Measurements from ENCODE around the gene SPEN. TPM values are rescaled to one million over a fixed set of nuclear protein-coding genes. Genes with fewer than 3 reads are reported as not detected.
"Not testable (repeated sequence)": the region's sequence is repeated elsewhere in the genome, so short reads cannot be mapped to it uniquely, and the experiment has no call there.

SPEN gene
- total RNA-seq, 1 experiment from 2014 or later, result 46.4 TPM

DNA sequence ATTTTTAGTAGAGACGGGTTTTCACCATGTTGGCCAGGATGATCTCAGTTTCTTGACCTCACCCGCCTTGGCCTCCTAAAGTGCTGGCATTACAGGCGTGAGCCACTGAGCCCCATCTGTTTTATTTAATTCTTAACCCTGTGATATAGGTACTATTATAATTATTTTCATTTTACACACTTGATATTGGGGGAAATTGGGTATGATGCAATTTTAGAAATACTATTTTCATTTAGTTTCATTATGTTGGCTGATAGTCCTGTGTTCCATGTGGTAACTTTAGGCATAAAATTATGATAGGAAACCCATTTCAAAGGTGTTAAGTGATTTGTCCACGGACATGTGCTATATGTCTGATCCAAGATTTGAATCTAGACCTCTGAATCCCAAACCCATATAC, 61.1 kb downstream of the SPEN start:
- POLR2A ChIA-PET, result no interaction called here
- Mint-ChIP-seq H3K4me3 (ENCODE audit: unreplicated experiment) (no peak overlapping the region), H3K27ac (ENCODE audit: unreplicated experiment) (no peak overlapping the region), H3K36me3 (ENCODE audit: insufficient read depth, unreplicated experiment) (peaks cover 43% of the 10 kb centered on the region), H3K27me3 (ENCODE audit: insufficient read depth, unreplicated experiment) (no peaks in the 10 kb centered on the region), H3K4me1 (ENCODE audit: low read depth, unreplicated experiment) (no peaks in the 10 kb centered on the region), H3K9me3 (ENCODE audit: unreplicated experiment) (no peaks in the 10 kb centered on the region)
- TF ChIP-seq, protein P1, sequence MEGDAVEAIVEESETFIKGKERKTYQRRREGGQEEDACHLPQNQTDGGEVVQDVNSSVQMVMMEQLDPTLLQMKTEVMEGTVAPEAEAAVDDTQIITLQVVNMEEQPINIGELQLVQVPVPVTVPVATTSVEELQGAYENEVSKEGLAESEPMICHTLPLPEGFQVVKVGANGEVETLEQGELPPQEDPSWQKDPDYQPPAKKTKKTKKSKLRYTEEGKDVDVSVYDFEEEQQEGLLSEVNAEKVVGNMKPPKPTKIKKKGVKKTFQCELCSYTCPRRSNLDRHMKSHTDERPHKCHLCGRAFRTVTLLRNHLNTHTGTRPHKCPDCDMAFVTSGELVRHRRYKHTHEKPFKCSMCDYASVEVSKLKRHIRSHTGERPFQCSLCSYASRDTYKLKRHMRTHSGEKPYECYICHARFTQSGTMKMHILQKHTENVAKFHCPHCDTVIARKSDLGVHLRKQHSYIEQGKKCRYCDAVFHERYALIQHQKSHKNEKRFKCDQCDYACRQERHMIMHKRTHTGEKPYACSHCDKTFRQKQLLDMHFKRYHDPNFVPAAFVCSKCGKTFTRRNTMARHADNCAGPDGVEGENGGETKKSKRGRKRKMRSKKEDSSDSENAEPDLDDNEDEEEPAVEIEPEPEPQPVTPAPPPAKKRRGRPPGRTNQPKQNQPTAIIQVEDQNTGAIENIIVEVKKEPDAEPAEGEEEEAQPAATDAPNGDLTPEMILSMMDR (IDR thresholded peaks at IDR 0.05; ENCODE audit: insufficient read depth in 1 of 2, low read depth in 1 of 2, low read length in 1 of 2, severe bottlenecking in 1 of 2, unreplicated experiment in 1 of 2), result no peak
- Histone ChIP-seq H3K4me1 (no peaks in the 10 kb centered on the region), H3K36me3 (ENCODE audit: control insufficient read depth, insufficient read depth, low read length) (no peaks in the 10 kb centered on the region), H3K27me3 (replicated peaks; ENCODE audit: control insufficient read depth, insufficient read depth, low read length) (no peaks in the 10 kb centered on the region), H3K9me3 (no peaks in the 10 kb centered on the region), H3K4me3 (ENCODE audit: low read depth, low read length) (no peak overlapping the region)
- no peak for DNase-seq
- CTCF ChIA-PET, result no interaction called here
- intact Hi-C loops (cut with micrococcal nuclease; ENCODE audit: unreplicated experiment), result no loop called here
- BruUV-seq (replicated peaks), result no TSS peak

DNA sequence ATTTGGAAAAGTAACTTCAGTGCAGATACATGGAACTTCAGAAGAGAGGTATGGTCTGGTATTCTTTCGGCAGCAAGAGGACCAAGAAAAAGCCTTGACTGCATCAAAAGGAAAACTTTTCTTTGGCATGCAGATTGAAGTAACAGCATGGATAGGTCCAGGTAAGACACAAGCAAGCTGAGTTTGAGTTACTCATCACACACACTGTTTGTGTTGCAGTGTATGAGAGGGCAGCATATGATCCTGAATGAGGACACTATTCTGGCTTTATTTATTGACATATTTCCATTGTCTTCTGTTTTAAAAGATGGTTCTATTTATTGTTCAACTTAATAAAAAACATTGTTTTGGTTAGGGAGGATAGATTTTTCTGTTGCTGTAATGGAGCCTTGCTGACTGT, 63.6 kb downstream of the SPEN start:
- H3K27me3 Mint-ChIP-seq (ENCODE audit: insufficient read depth, unreplicated experiment), result no peaks in the 10 kb centered on the region
- no TSS peak for BruUV-seq (replicated peaks)
- H3K36me3 Mint-ChIP-seq (ENCODE audit: insufficient read depth, unreplicated experiment), result peaks cover 63% of the 10 kb centered on the region
- no peaks in the 10 kb centered on the region for H3K36me3 ChIP-seq (ENCODE audit: control insufficient read depth, insufficient read depth, low read length)
- intact Hi-C loops (cut with micrococcal nuclease; ENCODE audit: unreplicated experiment), result no loop called here
- DNase-seq, result no peak
- no peaks in the 10 kb centered on the region for H3K4me1 ChIP-seq
- no peak overlapping the region for H3K27ac Mint-ChIP-seq (ENCODE audit: unreplicated experiment)
- no peaks in the 10 kb centered on the region for H3K27me3 ChIP-seq (replicated peaks; ENCODE audit: control insufficient read depth, insufficient read depth, low read length)
- POLR2A ChIA-PET, result no interaction called here
- CTCF ChIA-PET, result no interaction called here
- TF ChIP-seq, protein P1 (IDR thresholded peaks at IDR 0.05; ENCODE audit: insufficient read depth in 1 of 2, low read depth in 1 of 2, low read length in 1 of 2, severe bottlenecking in 1 of 2, unreplicated experiment in 1 of 2), result no peak
- H3K9me3 Mint-ChIP-seq (ENCODE audit: unreplicated experiment), result no peaks in the 10 kb centered on the region
- no peak overlapping the region for H3K4me3 ChIP-seq (ENCODE audit: low read depth, low read length)
- no peaks in the 10 kb centered on the region for H3K4me1 Mint-ChIP-seq (ENCODE audit: low read depth, unreplicated experiment)
- no peaks in the 10 kb centered on the region for H3K9me3 ChIP-seq
- H3K4me3 Mint-ChIP-seq (ENCODE audit: unreplicated experiment), result no peak overlapping the region

- no peaks in the 10 kb centered on the region for H3K4me1 ChIP-seq
- TF ChIP-seq, protein P1 (IDR thresholded peaks at IDR 0.05; ENCODE audit: insufficient read depth in 1 of 2, low read depth in 1 of 2, low read length in 1 of 2, severe bottlenecking in 1 of 2, unreplicated experiment in 1 of 2), result no peak
- intact Hi-C loops (cut with micrococcal nuclease; ENCODE audit: unreplicated experiment), result no loop called here
- H3K4me3 ChIP-seq (ENCODE audit: low read depth, low read length), result no peak overlapping the region
- no peaks in the 10 kb centered on the region for H3K4me1 Mint-ChIP-seq (ENCODE audit: low read depth, unreplicated experiment)
- no TSS peak for BruUV-seq (replicated peaks)
- peaks cover 71% of the 10 kb centered on the region for H3K36me3 Mint-ChIP-seq (ENCODE audit: insufficient read depth, unreplicated experiment)
- CTCF ChIA-PET, result no interaction called here
- no peak overlapping the region for H3K27ac Mint-ChIP-seq (ENCODE audit: unreplicated experiment)
- H3K36me3 ChIP-seq (ENCODE audit: control insufficient read depth, insufficient read depth, low read length), result no peaks in the 10 kb centered on the region
- no peaks in the 10 kb centered on the region for H3K27me3 ChIP-seq (replicated peaks; ENCODE audit: control insufficient read depth, insufficient read depth, low read length)
- POLR2A ChIA-PET, result no interaction called here
- H3K27me3 Mint-ChIP-seq (ENCODE audit: insufficient read depth, unreplicated experiment), result no peaks in the 10 kb centered on the region
- H3K9me3 Mint-ChIP-seq (ENCODE audit: unreplicated experiment), result no peaks in the 10 kb centered on the region
- no peaks in the 10 kb centered on the region for H3K9me3 ChIP-seq
- no peak for DNase-seq
- H3K4me3 Mint-ChIP-seq (ENCODE audit: unreplicated experiment), result no peak overlapping the region
These were observed 64.4 kb downstream of the SPEN start for GRCh38 chr1:15911927-15912326.

GRCh38 chr1:15913607-15914006, 66.1 kb downstream of the SPEN start:
- H3K4me1 ChIP-seq; CTCF ChIA-PET; H3K9me3 ChIP-seq; DNase-seq; H3K4me1 Mint-ChIP-seq (ENCODE audit: low read depth, unreplicated experiment); H3K9me3 Mint-ChIP-seq (ENCODE audit: unreplicated experiment); BruUV-seq (replicated peaks); H3K4me3 ChIP-seq (ENCODE audit: low read depth, low read length); H3K4me3 Mint-ChIP-seq (ENCODE audit: unreplicated experiment); intact Hi-C loops (cut with micrococcal nuclease; ENCODE audit: unreplicated experiment); H3K27me3 Mint-ChIP-seq (ENCODE audit: insufficient read depth, unreplicated experiment); POLR2A ChIA-PET; H3K27me3 ChIP-seq (replicated peaks; ENCODE audit: control insufficient read depth, insufficient read depth, low read length); H3K27ac Mint-ChIP-seq (ENCODE audit: unreplicated experiment); H3K36me3 ChIP-seq (ENCODE audit: control insufficient read depth, insufficient read depth, low read length): not testable (repeated sequence)
- H3K36me3 Mint-ChIP-seq (ENCODE audit: insufficient read depth, unreplicated experiment), result peaks cover 74% of the 10 kb centered on the region
